Osteocyte (in vitro differentiated cells): Measurements from ENCODE around the gene MS4A18. TPM values are rescaled to one million over a fixed set of nuclear protein-coding genes. Genes with fewer than 3 reads are reported as not detected.

Source experiments
- DNase-seq: peaks from one replicate; pipeline ENCODE4 v3.0.0; 2021; ENCODE audit warnings: mixed read lengths; ENCODE audit not compliant: unreplicated experiment; ENCODE audit errors: extremely low spot score
- H3K27ac Mint-ChIP-seq: one replicate; pipeline ENCODE4 v1.8.0; 2021; ENCODE audit warnings: mild to moderate bottlenecking, mixed read lengths; ENCODE audit not compliant: unreplicated experiment
- H3K27me3 Mint-ChIP-seq: one replicate; pipeline ENCODE4 v1.8.0; 2021; ENCODE audit warnings: mixed read lengths; ENCODE audit not compliant: unreplicated experiment
- H3K36me3 Mint-ChIP-seq: one replicate; pipeline ENCODE4 v1.8.0; 2021; ENCODE audit warnings: mixed read lengths; ENCODE audit not compliant: unreplicated experiment
- H3K4me1 Mint-ChIP-seq: one replicate; pipeline ENCODE4 v1.8.0; 2021; ENCODE audit warnings: mixed read lengths; ENCODE audit not compliant: unreplicated experiment
- H3K4me3 Mint-ChIP-seq: one replicate; pipeline ENCODE4 v1.8.0; 2021; ENCODE audit warnings: mild to moderate bottlenecking, moderate library complexity, mixed read lengths; ENCODE audit not compliant: unreplicated experiment
- H3K9me3 Mint-ChIP-seq: one replicate; pipeline ENCODE4 v1.8.0; 2021; ENCODE audit warnings: mixed read lengths; ENCODE audit not compliant: unreplicated experiment
- total RNA-seq: library from RNA; stranded (reverse); gene quantifications from 2 replicates; pipeline ENCODE4 v1.2.1, GENCODE V29; 2021
- TF ChIP-seq, protein P1 (sequence below): fragments of 200-600 bp; sonication (generic); IDR thresholded peaks from 2 replicates; pipeline ENCODE4 v1.5.0; 2021; ENCODE audit warnings: antibody characterized with exemption, mild to moderate bottlenecking, moderate library complexity

MS4A18 gene
- total RNA-seq, 1 donor from 2014 or later, result not detected

GRCh38 chr11:60744114-60744513, 19.6 kb downstream of the MS4A18 start:
- Mint-ChIP-seq H3K36me3 (no peaks in the 10 kb centered on the region), H3K27ac (no peak overlapping the region), H3K4me3 (no peak overlapping the region), H3K27me3 (peaks cover 7% of the 10 kb centered on the region), H3K4me1 (no peaks in the 10 kb centered on the region), H3K9me3 (peaks cover 6% of the 10 kb centered on the region)
- TF ChIP-seq, protein P1, sequence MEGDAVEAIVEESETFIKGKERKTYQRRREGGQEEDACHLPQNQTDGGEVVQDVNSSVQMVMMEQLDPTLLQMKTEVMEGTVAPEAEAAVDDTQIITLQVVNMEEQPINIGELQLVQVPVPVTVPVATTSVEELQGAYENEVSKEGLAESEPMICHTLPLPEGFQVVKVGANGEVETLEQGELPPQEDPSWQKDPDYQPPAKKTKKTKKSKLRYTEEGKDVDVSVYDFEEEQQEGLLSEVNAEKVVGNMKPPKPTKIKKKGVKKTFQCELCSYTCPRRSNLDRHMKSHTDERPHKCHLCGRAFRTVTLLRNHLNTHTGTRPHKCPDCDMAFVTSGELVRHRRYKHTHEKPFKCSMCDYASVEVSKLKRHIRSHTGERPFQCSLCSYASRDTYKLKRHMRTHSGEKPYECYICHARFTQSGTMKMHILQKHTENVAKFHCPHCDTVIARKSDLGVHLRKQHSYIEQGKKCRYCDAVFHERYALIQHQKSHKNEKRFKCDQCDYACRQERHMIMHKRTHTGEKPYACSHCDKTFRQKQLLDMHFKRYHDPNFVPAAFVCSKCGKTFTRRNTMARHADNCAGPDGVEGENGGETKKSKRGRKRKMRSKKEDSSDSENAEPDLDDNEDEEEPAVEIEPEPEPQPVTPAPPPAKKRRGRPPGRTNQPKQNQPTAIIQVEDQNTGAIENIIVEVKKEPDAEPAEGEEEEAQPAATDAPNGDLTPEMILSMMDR, result no peak
- DNase-seq, result no peak

DNA sequence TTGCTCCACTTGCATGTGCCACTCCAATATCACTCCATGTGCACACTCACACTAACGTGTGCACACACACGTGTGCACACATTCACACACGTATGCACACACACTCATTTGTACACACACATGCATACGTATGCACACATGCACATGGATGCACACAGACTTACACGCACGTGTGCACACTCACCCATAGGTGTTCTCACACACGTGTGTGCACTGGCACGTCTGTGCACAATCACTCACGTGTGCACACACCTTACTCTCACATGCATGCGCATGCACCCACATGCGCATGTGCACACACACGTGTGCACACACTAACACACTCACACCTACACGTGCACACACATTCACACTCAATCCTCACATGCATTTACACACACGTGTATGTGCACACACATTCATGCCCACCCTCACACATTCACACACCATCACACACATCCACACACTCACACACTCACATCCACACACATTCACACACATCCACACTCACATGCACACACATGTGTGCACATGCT, 22.9 kb downstream of the MS4A18 start:
- peaks cover 11% of the 10 kb centered on the region for H3K27me3 Mint-ChIP-seq
- no peaks in the 10 kb centered on the region for H3K4me1 Mint-ChIP-seq
- no peaks in the 10 kb centered on the region for H3K36me3 Mint-ChIP-seq

GRCh38 chr11:60748225-60748624, 23.7 kb downstream of the MS4A18 start:
- Mint-ChIP-seq H3K27ac (no peak overlapping the region), H3K9me3 (no peaks in the 10 kb centered on the region), H3K4me1 (no peaks in the 10 kb centered on the region), H3K4me3 (no peak overlapping the region), H3K36me3 (no peaks in the 10 kb centered on the region), H3K27me3 (peaks cover 14% of the 10 kb centered on the region)
- DNase-seq, result no peak
- TF ChIP-seq, protein P1, result no peak

More for the DNA sequence above, 22.9 kb downstream of the MS4A18 start:
- TF ChIP-seq, protein P1, result no peak
- no peak overlapping the region for H3K4me3 Mint-ChIP-seq
- no peak overlapping the region for H3K27ac Mint-ChIP-seq
- H3K9me3 Mint-ChIP-seq, result no peaks in the 10 kb centered on the region
- no peak for DNase-seq

- DNase-seq, result no peak
- Mint-ChIP-seq H3K27ac (no peak overlapping the region), H3K4me3 (no peak overlapping the region), H3K9me3 (no peaks in the 10 kb centered on the region), H3K36me3 (no peaks in the 10 kb centered on the region), H3K27me3 (peaks cover 14% of the 10 kb centered on the region), H3K4me1 (no peaks in the 10 kb centered on the region)
- TF ChIP-seq, protein P1, result no peak
Measured at GRCh38 chr11:60748821-60749220, 24.3 kb downstream of the MS4A18 start.

- no peaks in the 10 kb centered on the region for H3K36me3 Mint-ChIP-seq
- TF ChIP-seq, protein P1, result no peak
- no peaks in the 10 kb centered on the region for H3K9me3 Mint-ChIP-seq
- peaks cover 8% of the 10 kb centered on the region for H3K27me3 Mint-ChIP-seq
- no peak for DNase-seq
- no peak overlapping the region for H3K4me3 Mint-ChIP-seq
- H3K4me1 Mint-ChIP-seq, result no peaks in the 10 kb centered on the region
- no peak overlapping the region for H3K27ac Mint-ChIP-seq
Measured at GRCh38 chr11:60750911-60751310, 26.4 kb downstream of the MS4A18 start.
